ENCODE results near the gene NPAS1. TPM values are rescaled to one million over a fixed set of nuclear protein-coding genes. Genes with fewer than 3 reads are reported as not detected.

Gene NPAS1
- total and polyA plus RNA-seq, 2 of the 13 experiments (the other 11 are each of a cell fraction or from before 2014, with no cell fraction given) = 0.35 to 2.9 TPM

GRCh38 chr19:46980761-46981160 lies 38.9 kb upstream of the NPAS1 start:
- H3K4me3 ChIP-seq (replicated peaks in 1 of 3; ENCODE audit: insufficient read depth in 1 of 3, low read depth in 2 of 3, low read length in 3 of 3) = no peak overlapping the region
- CTCF ChIA-PET (ENCODE audit: low intra/inter-chr PET ratio, low total read pairs) = no interaction called here
- no peak for ATAC-seq
- H3K4me1 ChIP-seq (ENCODE audit: insufficient read depth, low read length) = peaks cover 51% of the 10 kb centered on the region
- POLR2A ChIA-PET = no interaction called here
- H3K4me2 ChIP-seq (ENCODE audit: low read depth, low read length) = no peak overlapping the region
- TF ChIP-seq ZNF775 (CRISPR knock-in tag; IDR thresholded peaks at IDR 0.05; ENCODE audit: borderline replicate concordance) (no peak), ZNF230 (CRISPR knock-in tag; IDR thresholded peaks at IDR 0.05) (no peak), POLR2G (IDR thresholded peaks at IDR 0.05; ENCODE audit: low read depth, low read length) (no peak), NFAT5 (CRISPR knock-in tag; IDR thresholded peaks at IDR 0.05) (no peak), PLSCR1 (CRISPR knock-in tag; IDR thresholded peaks at IDR 0.05; ENCODE audit: borderline replicate concordance) (no peak), XBP1 (CRISPR knock-in tag; IDR thresholded peaks at IDR 0.05) (no peak), ZNF460 (CRISPR knock-in tag; IDR thresholded peaks at IDR 0.05; ENCODE audit: borderline replicate concordance) (no peak), TAF15 (IDR thresholded peaks at IDR 0.05; ENCODE audit: low read depth, low read length, poor library complexity, severe bottlenecking) (no peak), ZNF883 (CRISPR knock-in tag; IDR thresholded peaks at IDR 0.05; ENCODE audit: not compliant biosample characterization) (no peak)
- TF ChIP-seq, protein P1, sequence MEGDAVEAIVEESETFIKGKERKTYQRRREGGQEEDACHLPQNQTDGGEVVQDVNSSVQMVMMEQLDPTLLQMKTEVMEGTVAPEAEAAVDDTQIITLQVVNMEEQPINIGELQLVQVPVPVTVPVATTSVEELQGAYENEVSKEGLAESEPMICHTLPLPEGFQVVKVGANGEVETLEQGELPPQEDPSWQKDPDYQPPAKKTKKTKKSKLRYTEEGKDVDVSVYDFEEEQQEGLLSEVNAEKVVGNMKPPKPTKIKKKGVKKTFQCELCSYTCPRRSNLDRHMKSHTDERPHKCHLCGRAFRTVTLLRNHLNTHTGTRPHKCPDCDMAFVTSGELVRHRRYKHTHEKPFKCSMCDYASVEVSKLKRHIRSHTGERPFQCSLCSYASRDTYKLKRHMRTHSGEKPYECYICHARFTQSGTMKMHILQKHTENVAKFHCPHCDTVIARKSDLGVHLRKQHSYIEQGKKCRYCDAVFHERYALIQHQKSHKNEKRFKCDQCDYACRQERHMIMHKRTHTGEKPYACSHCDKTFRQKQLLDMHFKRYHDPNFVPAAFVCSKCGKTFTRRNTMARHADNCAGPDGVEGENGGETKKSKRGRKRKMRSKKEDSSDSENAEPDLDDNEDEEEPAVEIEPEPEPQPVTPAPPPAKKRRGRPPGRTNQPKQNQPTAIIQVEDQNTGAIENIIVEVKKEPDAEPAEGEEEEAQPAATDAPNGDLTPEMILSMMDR (CRISPR knock-in tag; IDR thresholded peaks at IDR 0.05) = no peak
- BruUV-seq (replicated peaks) = no TSS peak
- DNase-seq (ENCODE audit: low spot score) = no peak
- H4K20me1 ChIP-seq (ENCODE audit: insufficient read depth, low read length) = no peaks in the 10 kb centered on the region
- H3K79me2 ChIP-seq (ENCODE audit: insufficient read depth, low read length) = peaks cover 24% of the 10 kb centered on the region
- H2AFZ ChIP-seq (ENCODE audit: low read length) = no peak overlapping the region
- FAIRE-seq = no peak
- peaks cover 10 to 20% of the 10 kb centered on the region in 2 experiments; a peak in 4 of 5 replicates for H3K36me3 ChIP-seq (replicated peaks in 1 of 2; ENCODE audit: control insufficient read depth in 1 of 2, insufficient read depth in 2 of 2, low read length in 2 of 2)
- H3K9me3 ChIP-seq (ENCODE audit: low read length) = no peaks in the 10 kb centered on the region
- in situ Hi-C loops (cut with HindIII; ENCODE audit: extremely low pct_ligation_motif_present, low pct_unique_long_range_greater_than_20kb) (no loop called here), intact Hi-C loops (cut with micrococcal nuclease; ENCODE audit: unreplicated experiment) (loop anchor here (5.0 kb wide), 1 partner anchor 53 kb away; no protein-coding TSS in a partner anchor)
- no peak overlapping the region for H3K27ac ChIP-seq (ENCODE audit: extremely low read length, insufficient read depth, low read length)
- WGBS (ENCODE audit: low lambda C conversion rate) = 96% methylated on average over 3 of the region's 3 CpGs
- H3K27me3 ChIP-seq (ENCODE audit: control insufficient read depth in 1 of 2, insufficient read depth in 2 of 2, low read length in 2 of 2) = no peaks in the 10 kb centered on the region
- no peak overlapping the region for H3K9ac ChIP-seq (ENCODE audit: insufficient read depth, low read depth, low read length)
